HFF-Myc (cell line): ENCODE measurements around the gene PVALEF.
A peak's percentile ranks its signal among the peaks of the same experiment; 100 is the strongest.

Source experiments
- DNase-seq: peaks from one replicate; pipeline ENCODE4 v3.0.0-alpha.2; 2011; ENCODE audit warnings: low read depth; ENCODE audit errors: extremely low read depth
- H3K4me3 ChIP-seq: replicated peaks from 2 replicates; pipeline ENCODE4 v1.5.1; 2011; ENCODE audit warnings: low read depth, mild to moderate bottlenecking, control low read depth, low read length
- CTCF ChIP-seq: IDR thresholded peaks from 2 replicates; pipeline ENCODE4 v1.5.1; 2012; ENCODE audit warnings: mild to moderate bottlenecking, low read depth, low read length, control low read depth; ENCODE audit errors: missing control alignments

Gene PVALEF

GRCh38 chr17:81200201-81200600 lies 34.9 kb downstream of the PVALEF start:
- TF ChIP-seq CTCF: no peak
- no peak for DNase-seq
- no peak overlapping the region for H3K4me3 ChIP-seq

- no peak overlapping the region for H3K4me3 ChIP-seq
- DNase-seq: peak; percentile 48
Measured at GRCh38 chr17:81200695-81201580, 35.6 kb downstream of the PVALEF start.

GRCh38 chr17:81202318-81202717 lies 37.0 kb downstream of the PVALEF start:
- DNase-seq: no peak
- no peak overlapping the region for H3K4me3 ChIP-seq
- no peak for TF ChIP-seq CTCF

More at GRCh38 chr17:81200695-81201580, 35.6 kb downstream of the PVALEF start:
- TF ChIP-seq CTCF: peak; percentile 57

DNA sequence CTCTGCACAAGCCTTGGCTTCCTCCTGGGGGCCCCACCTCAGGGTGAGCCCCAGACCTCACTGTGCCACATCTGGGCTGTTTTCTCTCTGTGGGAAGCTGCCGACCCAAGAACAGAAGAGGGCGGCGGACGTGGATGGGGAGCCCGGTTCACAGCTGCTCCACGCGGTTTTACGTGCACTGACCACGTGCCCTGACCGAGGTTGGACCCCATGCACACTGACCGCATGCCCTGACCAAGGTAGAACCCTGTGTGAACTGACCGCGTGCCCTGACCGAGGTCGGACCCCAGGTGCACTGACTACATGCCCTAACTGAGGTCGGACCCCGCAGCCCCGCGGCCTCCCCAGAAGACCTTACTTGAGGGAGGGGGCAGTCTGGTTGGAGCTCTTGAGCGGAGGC lies 37.8 kb downstream of the PVALEF start:
- no peak overlapping the region for H3K4me3 ChIP-seq
- DNase-seq: no peak
- TF ChIP-seq CTCF: no peak

GRCh38 chr17:81204578-81204977 lies 39.3 kb downstream of the PVALEF start:
- no peak for DNase-seq
- H3K4me3 ChIP-seq: no peak overlapping the region
- TF ChIP-seq CTCF: no peak

GRCh38 chr17:81206166-81206565 lies 40.9 kb downstream of the PVALEF start:
- TF ChIP-seq CTCF: no peak
- no peak for DNase-seq
- no peak overlapping the region for H3K4me3 ChIP-seq

DNA sequence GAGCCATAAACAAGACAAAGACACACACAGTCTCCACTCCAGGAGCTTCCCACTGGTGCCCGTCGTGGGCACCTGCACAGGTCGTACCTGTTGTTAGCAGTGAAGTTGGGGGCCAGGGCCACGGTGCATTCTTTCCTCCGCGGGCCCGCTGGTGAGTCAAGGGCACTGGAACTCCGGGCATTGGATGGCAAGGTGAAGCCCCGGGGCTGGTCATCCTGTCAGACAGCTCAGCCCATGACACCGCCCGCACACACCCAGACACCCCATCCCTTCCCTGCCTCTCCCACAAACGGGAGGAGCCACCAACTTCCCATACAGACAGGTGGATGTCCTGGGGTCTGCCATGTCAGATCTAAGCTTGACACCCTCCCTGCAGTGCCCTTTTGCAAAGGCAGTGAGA lies 41.4 kb downstream of the PVALEF start:
- DNase-seq: no peak
- no peak for TF ChIP-seq CTCF

More for the DNA sequence above, 41.4 kb downstream of the PVALEF start:
- H3K4me3 ChIP-seq: no peak overlapping the region
